Liver (tissue), 3 donors: ENCODE data around the gene MYH11.

Source experiments
- CTCF ChIP-seq: fragments of 150-350 bp; IDR thresholded peaks from 2 replicates; pipeline ENCODE4 v1.5.1; 2017; ENCODE audit warnings: improper control_type of control experiment, low read depth, low read length; ENCODE audit not compliant: missing input control
- JUND ChIP-seq, 2 donors: IDR thresholded peaks; 2 replicates each; pipeline ENCODE4 v1.6.1; 2016; ENCODE audit warnings: antibody characterized with exemption in 2 of 2
- MAX ChIP-seq: IDR thresholded peaks from 2 replicates; pipeline ENCODE4 v1.6.1; 2016; ENCODE audit warnings: antibody characterized with exemption
- RAD21 ChIP-seq, 2 donors: IDR thresholded peaks; 2 replicates each; pipeline ENCODE4 v1.6.1; 2016; ENCODE audit warnings: antibody characterized with exemption in 2 of 2, mild to moderate bottlenecking in 2 of 2
- REST ChIP-seq: IDR thresholded peaks from 2 replicates; pipeline ENCODE4 v1.6.1; 2016; ENCODE audit warnings: antibody characterized with exemption, mild to moderate bottlenecking
- donor health status: healthy.
- donor health status: healthy.

GRCh38 chr16:15847611-15848175, 9.1 kb downstream of the MYH11 start:
- TF ChIP-seq CTCF (no peak), REST (no peak), RAD21 (IDR thresholded peaks at IDR 0.05) (no peak), MAX (no peak), JUND (IDR thresholded peaks at IDR 0.05) (no peak)
